Fibroblast of lung (primary cell): ENCODE measurements around the gene FAM110D. TPM values are rescaled to one million over a fixed set of nuclear protein-coding genes. Genes with fewer than 3 reads are reported as not detected.

Experiments
- DNase-seq, 2 donors: peaks; one replicate each; pipeline versions ENCODE4 v3.0.0 to v3.0.0-alpha.2; 2010; ENCODE audit warnings: low read depth in 2 of 2
- H2AFZ ChIP-seq: 2 replicates; pipeline ENCODE4 v1.5.1; 2012; ENCODE audit warnings: low read length, control low read depth, inconsistent platforms
- H3K27ac ChIP-seq: 2 replicates; pipeline ENCODE4 v1.5.1; 2011; ENCODE audit warnings: low read length, control low read depth; ENCODE audit not compliant: insufficient read depth
- H3K27me3 ChIP-seq: 2 replicates; pipeline ENCODE4 v1.5.1; 2011; ENCODE audit warnings: mild to moderate bottlenecking, low read length; ENCODE audit not compliant: control insufficient read depth, insufficient read depth
- H3K36me3 ChIP-seq: 2 replicates; pipeline ENCODE4 v1.5.1; 2011; ENCODE audit warnings: low read length; ENCODE audit not compliant: control insufficient read depth, insufficient read depth
- H3K4me1 ChIP-seq: 2 replicates; pipeline ENCODE4 v1.5.1; 2011; ENCODE audit warnings: low read length; ENCODE audit not compliant: control insufficient read depth, insufficient read depth; ENCODE audit errors: extremely low read depth
- H3K4me2 ChIP-seq: 2 replicates; pipeline ENCODE4 v1.5.1; 2011; ENCODE audit warnings: low read length, control low read depth; ENCODE audit not compliant: insufficient read depth; ENCODE audit errors: extremely low read depth
- H3K4me3 ChIP-seq, 4 experiments: fragments of 200-600 bp in 1 of 4; sonication (generic) in 1 of 4; replicated peaks in 1 of 4; 2 replicates each; pipeline ENCODE4 v1.5.1; 2011 to 2016; ENCODE audit warnings: low read length in 4 of 4, low read depth in 3 of 4, mild to moderate bottlenecking in 3 of 4, control low read depth in 2 of 4, inconsistent platforms in 1 of 4, mixed read lengths in 1 of 4; ENCODE audit not compliant: insufficient read depth in 1 of 4; ENCODE audit errors: control extremely low read depth in 1 of 4
- H3K79me2 ChIP-seq: 2 replicates; pipeline ENCODE4 v1.5.1; 2012; ENCODE audit warnings: mild to moderate bottlenecking, low read length, inconsistent platforms; ENCODE audit not compliant: control insufficient read depth, insufficient read depth
- H3K9ac ChIP-seq: 2 replicates; pipeline ENCODE4 v1.5.1; 2011; ENCODE audit warnings: mild to moderate bottlenecking, low read length, control low read depth; ENCODE audit not compliant: insufficient read depth
- H3K9me3 ChIP-seq: 2 replicates; pipeline ENCODE4 v1.5.1; 2012; ENCODE audit warnings: low read depth, low read length; ENCODE audit not compliant: control insufficient read depth, insufficient read depth
- H4K20me1 ChIP-seq: 2 replicates; pipeline ENCODE4 v1.5.1; 2011; ENCODE audit warnings: low read length; ENCODE audit not compliant: control insufficient read depth, insufficient read depth; ENCODE audit errors: extremely low read depth
- CTCF ChIP-seq, 2 donors: IDR thresholded peaks in 1 of 2; conservative IDR thresholded peaks in 1 of 2; 1 replicate in 1 of 2; 2 replicates in 1 of 2; pipeline ENCODE4 v1.5.1; 2011 to 2012; ENCODE audit warnings: low read length in 2 of 2, control low read depth in 1 of 2, inconsistent platforms in 1 of 2, low read depth in 1 of 2, mild to moderate bottlenecking in 1 of 2
- EZH2 ChIP-seq: IDR thresholded peaks from 2 replicates; pipeline ENCODE4 v1.5.1; 2012; ENCODE audit warnings: low read length, control low read depth, mild to moderate bottlenecking; ENCODE audit errors: missing control alignments
- polyA plus RNA-seq, 2 donors: library from polyadenylated mRNA; depleted of rRNA in 1 of 2; stranded (reverse) in 1 of 2; unstranded in 1 of 2; fragments of >200 nt; gene quantifications; 2 replicates each; pipeline ENCODE4 v1.2.1, GENCODE V29; 2011 to 2012; ENCODE audit warnings: missing spikeins in 1 of 2
- total RNA-seq: library from RNA; depleted of rRNA; stranded (reverse); fragments of >200 nt; gene quantifications from 2 replicates; pipeline ENCODE4 v1.2.1, GENCODE V29; 2014

The FAM110D gene
- total and polyA plus RNA-seq, 2 donors (not counting 1 experiment from before 2014, with no cell fraction given), result not detected

GRCh38 chr1:26180010-26180506 is 21.2 kb downstream of the FAM110D start:
- no peak overlapping the region for H3K4me2 ChIP-seq
- H3K27ac ChIP-seq, result no peak overlapping the region
- H3K9me3 ChIP-seq, result no peaks in the 10 kb centered on the region
- no peak overlapping the region for H3K9ac ChIP-seq
- H2AFZ ChIP-seq, result no peak overlapping the region
- TF ChIP-seq CTCF (conservative IDR thresholded peaks at IDR 0.05 in 1 of 2, IDR thresholded peaks at IDR 0.05 in 1 of 2; ENCODE audit: low read depth in 1 of 2, low read length in 2 of 2) (no peak), EZH2 (no peak)
- H3K4me1 ChIP-seq, result no peaks in the 10 kb centered on the region
- H3K4me3 ChIP-seq, result no peak overlapping the region
- DNase-seq, result no peak
- peaks cover 3% of the 10 kb centered on the region for H3K27me3 ChIP-seq
- no peaks in the 10 kb centered on the region for H3K36me3 ChIP-seq
- H4K20me1 ChIP-seq, result no peaks in the 10 kb centered on the region
- H3K79me2 ChIP-seq, result no peaks in the 10 kb centered on the region

- H3K4me3 ChIP-seq, result no peak overlapping the region
- H3K9me3 ChIP-seq, result no peaks in the 10 kb centered on the region
- no peak overlapping the region for H3K9ac ChIP-seq
- H2AFZ ChIP-seq, result no peak overlapping the region
- H3K27ac ChIP-seq, result no peak overlapping the region
- H3K4me1 ChIP-seq, result no peaks in the 10 kb centered on the region
- peaks cover 3% of the 10 kb centered on the region for H3K27me3 ChIP-seq
- no peaks in the 10 kb centered on the region for H4K20me1 ChIP-seq
- TF ChIP-seq EZH2 (no peak), CTCF (conservative IDR thresholded peaks at IDR 0.05 in 1 of 2, IDR thresholded peaks at IDR 0.05 in 1 of 2; ENCODE audit: low read depth in 1 of 2, low read length in 2 of 2) (no peak)
- H3K36me3 ChIP-seq, result no peaks in the 10 kb centered on the region
- DNase-seq, result peak in 1 of 2 donors; percentile 48
- H3K4me2 ChIP-seq, result no peak overlapping the region
- H3K79me2 ChIP-seq, result no peaks in the 10 kb centered on the region
Observed at GRCh38 chr1:26181586-26182382, 22.9 kb downstream of the FAM110D start.

GRCh38 chr1:26182383-26182696 is 23.5 kb downstream of the FAM110D start:
- Histone ChIP-seq H3K9me3 (no peaks in the 10 kb centered on the region), H3K27ac (no peak overlapping the region), H3K4me3 (no peak overlapping the region), H4K20me1 (no peaks in the 10 kb centered on the region), H3K9ac (no peak overlapping the region), H2AFZ (no peak overlapping the region), H3K27me3 (peaks cover 6% of the 10 kb centered on the region), H3K79me2 (no peaks in the 10 kb centered on the region), H3K36me3 (no peaks in the 10 kb centered on the region), H3K4me1 (no peaks in the 10 kb centered on the region), H3K4me2 (no peak overlapping the region)
- no peak for TF ChIP-seq CTCF (conservative IDR thresholded peaks at IDR 0.05 in 1 of 2, IDR thresholded peaks at IDR 0.05 in 1 of 2; ENCODE audit: low read depth in 1 of 2, low read length in 2 of 2)
- no peak for TF ChIP-seq EZH2
- DNase-seq, result no peak
